UCSD-AML1 (cell line): ENCODE data around the gene THOC6.
A peak's percentile ranks its signal among the peaks of the same experiment; 100 is the strongest.

Source experiments
- DNase-seq: peaks from one replicate; lab custom pipeline; 2025; ENCODE audit not compliant: unreplicated experiment; lab: John Stamatoyannopoulos, UW

Gene THOC6

DNA sequence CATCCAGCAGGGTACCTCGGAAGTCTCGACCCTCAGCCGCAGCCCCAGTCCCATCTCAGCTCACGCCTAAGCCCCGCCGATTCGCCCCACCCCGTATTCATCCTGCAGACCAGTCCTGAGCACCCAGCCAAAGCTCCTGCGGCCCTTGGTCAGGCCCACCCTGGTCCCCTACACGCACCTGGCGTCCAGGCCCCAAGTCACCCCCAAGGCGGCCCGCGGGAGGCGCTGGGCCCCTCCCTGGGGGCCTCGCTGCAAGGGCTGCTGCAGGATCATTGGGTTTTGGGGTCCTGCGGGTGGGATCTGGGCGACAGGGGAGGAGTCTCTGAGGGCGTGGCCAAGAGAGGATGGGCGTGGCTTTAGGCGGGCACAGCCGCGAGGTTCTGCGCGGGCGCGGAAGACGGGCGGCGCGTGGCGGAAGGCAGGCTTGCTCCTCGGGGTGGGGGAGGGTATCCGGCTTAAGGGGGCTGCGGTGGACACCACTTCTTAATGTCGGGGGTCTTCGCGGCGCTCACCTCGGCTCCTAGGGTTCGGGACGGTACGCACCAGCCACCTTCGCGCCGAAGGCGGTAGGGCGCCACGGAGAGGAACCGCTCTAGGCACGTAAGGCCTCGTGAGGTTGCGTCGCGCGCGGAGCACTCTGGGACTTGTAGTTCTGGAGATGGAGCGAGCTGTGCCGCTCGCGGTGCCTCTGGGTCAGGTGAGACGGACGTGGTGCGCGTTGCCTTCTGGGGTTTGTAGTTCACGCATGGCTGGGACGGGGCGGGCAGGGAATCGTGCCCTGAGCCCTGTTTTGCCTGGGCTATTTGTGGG is at the start of gene THOC6, which contains the start of gene HCFC1R1:
Gene THOC6 (plus strand): TSS at position 367 of the 810 bp plus-strand sequence. CDS start 292 bp downstream, at position 659.
Gene HCFC1R1 (minus strand): TSS at position 274 of the 810 bp plus-strand sequence. CDS start 1 bp downstream, at position 273.
- peak; percentile 96 for DNase-seq

DNA sequence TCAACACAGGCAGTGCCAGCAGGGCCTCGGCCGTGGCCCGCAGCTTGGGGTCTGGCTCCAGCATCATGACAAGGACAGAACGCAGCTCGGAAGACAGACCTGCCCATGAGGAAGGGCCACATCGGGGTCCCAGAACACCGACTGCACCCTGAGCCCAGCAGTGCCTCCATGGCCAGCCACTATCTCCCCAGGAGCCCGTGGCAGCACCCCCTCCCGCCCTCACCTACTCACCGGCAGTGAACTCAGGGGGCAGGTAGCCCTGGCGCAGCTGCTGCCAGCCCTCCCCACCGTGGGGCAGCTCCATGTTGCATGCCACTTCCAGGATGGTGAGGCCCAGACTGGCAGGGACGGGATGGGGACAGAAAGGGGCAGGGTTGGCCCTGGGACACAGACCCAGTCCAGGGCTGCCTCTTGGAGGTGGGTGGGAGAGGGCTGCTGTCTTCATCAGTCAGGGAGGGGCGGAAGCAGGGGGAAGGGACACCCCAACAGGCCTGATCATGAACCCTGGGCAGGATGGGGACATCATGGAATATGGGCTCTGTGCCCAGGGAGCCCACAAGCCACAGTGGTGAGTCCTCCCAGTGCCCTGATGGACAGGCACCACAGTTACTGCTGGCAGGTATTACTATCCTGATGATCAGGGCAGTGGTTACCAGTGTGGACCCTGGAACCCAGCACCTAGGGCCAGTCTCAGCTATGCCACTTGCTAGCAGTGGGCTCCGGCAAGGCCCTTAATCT is 49.3 kb upstream of the THOC6 start:
- no peak for DNase-seq

DNA sequence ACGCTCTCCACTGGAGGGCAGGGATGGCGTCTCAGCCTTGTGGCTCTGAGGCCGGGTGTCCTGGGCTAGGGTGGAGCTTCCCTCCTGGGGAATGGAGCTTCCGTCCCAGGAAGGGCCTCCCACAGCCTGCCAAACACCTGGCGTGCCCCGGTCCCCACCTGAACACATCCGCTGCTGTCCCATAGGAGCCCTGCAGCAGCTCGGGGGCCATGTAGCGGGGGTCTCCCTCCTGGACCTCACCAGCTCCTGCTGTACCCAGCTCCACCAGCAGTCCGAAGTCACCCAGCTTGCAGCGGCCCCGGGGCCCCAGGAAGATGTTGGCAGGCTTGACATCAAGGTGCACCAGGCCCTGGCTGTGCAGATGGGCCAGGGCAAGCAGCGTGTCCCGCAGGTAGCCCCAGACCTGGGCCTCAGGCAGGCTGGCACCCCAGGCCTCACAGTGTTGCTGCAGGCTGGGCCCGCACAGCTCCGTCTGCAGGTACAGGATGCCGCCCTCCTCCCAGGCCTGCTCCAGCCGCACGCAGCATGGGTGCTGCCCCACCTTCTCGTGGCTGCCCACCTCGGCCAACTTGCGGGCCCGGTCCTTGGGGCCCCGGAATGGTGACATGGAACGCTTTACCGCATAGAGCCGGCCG is 48.6 kb upstream of the THOC6 start:
- DNase-seq: no peak

DNA sequence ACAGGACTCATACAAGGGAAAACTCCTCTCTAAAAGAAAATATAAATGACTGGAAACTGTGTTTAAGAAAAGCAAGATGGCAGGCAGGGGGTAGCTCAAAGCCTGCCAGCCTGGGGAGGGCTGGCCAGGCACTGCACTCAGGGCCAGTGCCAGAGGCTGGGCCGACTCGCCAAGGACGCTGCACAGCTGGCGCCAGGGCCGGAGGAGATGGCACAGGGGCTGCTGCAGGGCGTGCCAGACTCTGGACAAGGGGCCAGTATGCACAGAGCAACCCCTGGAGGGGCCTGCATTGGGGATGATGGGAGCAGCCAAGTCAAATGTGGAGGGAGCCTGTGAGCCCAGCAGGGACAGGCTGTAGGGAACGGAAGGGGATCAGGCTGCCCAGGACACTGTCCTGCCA is 47.6 kb upstream of the THOC6 start:
- DNase-seq: no peak

DNA sequence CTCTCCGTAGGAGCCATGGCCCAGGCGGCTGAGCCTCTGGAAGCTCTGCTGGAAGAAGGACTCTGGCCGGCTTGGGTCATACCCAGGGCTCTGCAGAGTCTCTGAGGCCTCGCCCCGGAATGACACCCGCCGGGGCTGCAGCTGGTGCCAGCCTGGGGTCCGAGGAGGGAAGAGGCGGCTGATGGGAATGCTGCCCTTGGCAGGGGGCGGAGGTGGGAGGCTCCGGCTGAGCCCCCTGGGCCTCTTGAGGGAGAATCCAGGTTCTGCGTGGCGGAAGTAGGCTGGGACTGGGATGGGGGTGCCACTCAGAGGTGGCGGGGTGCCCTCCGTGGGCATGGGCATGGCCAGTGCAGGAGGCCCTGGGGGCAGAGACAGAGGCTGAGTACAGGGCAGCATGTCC is 47.2 kb upstream of the THOC6 start:
- DNase-seq: no peak

DNA sequence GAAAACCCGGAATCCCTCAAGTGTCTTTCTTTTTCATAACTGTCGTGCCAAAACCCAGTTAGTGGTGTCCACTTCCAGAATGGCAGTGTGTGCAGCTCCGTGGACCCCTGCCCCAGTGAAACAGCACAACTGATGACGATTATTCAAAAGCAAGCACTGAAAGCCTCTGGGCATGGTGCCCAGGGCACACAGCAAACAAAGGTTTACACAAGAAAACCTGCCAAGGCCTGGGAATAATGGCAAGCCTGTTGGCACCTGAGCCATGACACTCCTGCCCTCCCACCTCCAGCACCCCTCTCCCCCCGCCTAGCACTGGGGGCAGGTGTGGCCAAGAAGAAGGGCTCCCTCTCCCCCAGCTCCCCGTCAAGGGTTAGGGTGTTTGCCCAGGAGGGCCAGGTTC is 46.4 kb upstream of the THOC6 start:
- DNase-seq: no peak

DNA sequence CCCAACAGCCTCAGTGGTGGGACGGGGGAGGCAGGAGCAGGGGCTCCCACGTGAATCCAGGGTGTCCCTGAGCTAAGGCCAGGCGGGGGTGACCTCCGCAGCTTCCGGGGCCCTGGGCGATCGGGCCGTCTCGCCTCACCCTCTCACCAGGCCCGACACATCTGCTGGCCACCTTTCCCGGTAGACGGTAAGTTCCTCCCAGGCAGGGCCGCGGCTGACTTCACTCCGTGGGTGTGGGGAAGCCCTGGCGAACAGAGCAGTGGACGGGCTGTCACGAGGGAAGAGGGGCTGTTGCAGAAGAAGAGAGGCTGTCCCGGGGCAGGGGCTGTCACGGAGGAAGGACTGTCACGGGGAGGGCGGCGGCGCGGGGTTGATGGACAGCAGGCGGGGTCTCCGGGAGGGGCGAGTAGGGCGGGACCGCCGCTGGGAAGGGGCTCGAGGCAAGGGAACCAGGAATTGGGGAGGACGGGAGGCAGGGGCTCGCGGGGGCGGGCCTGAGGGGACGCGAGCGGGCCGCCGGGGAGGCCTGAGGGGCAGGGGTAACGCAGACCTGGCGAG is 44.1 kb upstream of the THOC6 start:
- no peak for DNase-seq

DNA sequence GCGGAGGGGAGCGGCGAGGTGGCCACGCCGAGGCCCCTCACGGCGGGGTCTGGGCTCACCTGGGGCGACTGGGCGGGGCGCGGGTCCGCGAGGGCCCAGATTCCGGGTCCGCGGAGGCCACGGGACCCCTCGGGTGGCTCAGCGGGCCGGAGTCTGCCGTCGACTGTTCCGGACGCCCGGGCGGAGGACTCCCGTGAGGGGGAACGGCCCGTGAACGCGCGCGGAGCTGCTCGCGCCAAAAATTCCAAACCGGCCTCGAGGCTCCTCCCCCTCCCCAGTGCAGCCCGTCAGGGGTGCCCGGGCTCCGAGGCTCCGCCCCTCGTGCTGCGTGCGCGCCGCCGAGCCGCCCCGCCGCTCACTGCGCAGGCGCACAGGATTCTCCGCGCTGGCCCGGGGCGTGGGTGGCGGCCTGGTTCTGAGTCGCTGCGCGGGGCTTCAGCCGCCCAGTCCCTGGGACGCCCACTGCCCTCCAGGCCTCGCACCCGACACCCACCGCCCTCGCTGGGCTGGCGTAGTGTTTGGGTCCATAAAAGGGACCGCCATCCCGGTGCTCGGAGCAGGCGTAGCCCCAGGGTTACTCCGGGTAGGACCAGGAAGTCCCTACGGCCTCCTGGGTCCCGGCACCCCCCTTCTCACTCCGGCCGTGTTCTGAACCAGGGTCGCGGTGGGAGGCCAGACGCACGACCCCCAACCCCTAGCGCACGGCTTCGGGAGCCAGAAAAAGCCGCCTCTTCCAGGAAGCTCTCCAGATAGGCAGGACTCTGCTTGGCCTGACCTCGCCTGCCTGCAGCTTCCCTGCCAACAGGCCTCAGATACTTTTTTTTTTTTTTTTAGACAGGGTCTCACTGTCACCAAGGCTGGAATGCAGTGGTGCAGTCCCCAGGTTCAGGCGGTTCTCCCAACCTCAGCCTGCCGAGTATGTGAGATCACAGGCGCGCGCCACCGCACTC is 43.3 kb upstream of the THOC6 start, which contains the start of gene PKMYT1:
Gene PKMYT1 (minus strand): TSS at position 220 of the 950 bp plus-strand sequence. CDS start 789 bp downstream, outside the sequence.
- peak; percentile 93 for DNase-seq

DNA sequence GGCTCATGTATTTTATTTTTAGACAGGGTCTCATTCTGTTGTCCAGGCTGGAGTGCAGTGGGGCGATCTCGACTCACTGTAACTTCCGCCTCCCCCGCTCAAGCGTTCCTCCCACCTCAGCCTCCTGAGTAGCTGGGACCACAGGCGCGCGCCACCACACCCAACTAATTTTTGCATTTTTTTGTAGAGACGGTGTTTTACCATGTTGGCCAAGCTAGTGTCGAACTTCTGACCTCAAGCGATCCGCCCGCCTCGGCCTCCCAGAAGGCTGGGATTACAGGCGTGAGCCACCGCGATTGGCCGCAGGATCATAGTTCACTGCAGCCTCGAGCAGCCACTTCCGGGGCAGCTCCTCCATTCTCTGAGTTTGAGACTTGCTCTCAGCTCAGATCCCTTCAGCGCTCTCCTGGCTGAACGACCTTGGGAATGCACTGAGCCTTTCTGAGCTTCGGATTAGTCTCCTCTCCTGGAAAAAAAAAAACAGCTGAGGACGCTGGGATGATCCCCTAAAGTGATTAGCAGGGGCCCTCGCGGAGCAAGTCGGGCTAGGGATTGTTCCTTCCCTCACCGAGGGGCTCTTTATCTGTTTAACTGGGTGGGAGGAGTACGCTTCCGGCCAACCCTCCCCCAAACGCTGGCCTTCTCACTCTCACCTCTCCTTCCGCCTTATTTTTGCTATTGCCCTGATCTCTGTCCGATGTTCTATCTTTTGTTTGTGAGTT is 42.5 kb upstream of the THOC6 start:
- DNase-seq: no peak

DNA sequence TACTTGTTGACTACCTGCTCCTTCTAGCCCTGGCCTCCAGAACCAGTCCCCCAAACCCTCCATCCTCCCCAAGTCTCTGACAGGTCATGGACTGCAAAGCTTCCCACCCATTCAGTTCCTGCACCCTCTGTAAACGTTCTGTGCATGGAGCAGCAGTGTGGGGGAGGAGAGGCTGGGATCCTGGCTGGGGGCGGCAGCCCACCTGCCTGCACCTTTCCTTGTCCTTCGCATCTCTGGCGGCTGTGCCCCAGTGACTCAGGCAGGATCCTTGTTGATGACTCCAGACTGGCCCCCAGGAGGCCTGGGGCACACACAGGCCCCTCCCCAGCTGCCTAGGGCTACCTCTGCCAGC is 42.0 kb upstream of the THOC6 start:
- no peak for DNase-seq

DNA sequence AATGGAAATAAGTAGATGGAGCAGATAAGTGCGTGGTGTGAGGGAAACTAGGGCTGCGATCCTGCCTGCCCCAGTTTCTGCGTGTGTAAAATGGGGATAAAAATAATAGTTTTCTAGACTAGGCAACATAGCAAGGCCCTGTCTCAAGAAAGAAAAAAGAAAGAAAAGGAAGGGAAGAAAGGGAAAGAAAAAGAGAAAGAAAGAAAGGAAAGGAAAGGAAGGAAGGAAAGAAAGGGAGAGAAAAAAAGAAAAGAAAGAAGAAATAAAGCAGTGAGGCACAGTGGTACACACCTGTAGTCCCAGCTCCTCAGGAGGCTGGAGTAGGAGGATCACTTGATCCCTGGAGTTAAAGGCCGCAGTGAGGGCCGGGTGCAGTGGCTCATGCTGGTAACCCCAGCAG is 41.4 kb upstream of the THOC6 start:
- DNase-seq: no peak

DNA sequence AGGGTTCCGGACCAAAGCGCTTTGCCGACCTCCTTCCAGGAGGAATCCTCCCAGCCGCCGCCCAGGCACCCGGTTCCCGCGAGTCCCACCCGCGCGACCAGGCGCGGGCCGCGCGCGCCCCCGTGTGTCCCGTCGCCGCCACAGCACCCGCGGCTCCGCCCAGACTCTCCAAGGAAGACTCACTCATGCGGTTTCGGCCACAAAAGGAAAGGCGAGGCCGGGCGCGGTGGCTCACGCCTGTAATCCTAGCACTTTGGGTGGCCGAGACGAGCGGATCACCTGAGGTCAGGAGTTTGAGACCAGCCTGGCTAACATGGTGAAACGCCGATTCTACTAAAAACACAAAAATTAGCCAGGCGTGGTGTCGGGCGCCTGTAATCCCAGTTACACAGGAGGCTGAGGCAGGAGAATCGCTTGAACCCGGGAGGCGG is 40.1 kb upstream of the THOC6 start:
- DNase-seq: peak; percentile 83

DNA sequence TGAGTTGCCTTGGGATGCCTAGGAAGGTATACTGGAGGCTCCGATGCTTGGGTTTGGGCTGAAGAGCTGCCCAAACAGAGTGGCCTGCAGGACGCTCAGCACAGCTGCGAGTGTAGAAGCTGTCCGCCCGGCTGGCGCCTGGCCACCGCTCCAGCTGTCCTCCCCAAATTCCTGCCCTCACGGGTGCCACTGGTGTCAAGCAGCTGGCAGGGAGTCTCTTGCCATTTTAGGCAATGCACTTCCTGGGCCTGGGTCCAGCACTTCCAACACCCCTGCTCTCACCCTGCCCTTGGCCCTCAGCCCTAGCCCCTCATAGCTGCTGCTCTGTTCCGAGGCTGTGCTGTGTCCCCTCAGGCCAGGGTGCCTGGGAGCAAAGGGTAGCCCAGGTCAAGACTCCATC is 38.4 kb upstream of the THOC6 start:
- DNase-seq: no peak

DNA sequence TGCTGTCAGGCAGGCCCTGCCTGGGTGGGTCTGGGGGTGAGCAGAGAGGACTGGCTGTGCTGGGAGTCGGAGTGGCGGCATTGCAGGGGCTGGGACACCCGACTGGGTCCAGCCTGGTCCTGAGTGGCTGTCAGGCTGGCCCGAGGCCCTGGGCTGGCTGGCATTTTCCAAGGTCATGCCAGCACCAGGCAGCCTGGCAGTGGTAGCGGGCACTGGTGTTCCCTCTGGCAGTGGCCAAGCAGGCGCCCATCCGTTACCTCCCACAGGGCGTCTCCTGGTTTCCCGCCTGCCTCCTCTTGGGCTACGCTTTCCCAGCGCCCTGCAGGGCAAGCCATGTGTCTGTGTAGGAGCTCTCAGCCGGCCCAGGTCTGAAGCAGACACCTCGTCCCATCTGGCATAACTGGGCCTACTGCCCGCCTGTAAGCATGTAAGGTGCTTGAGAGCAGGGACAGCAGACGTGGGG is 37.9 kb upstream of the THOC6 start:
- no peak for DNase-seq

DNA sequence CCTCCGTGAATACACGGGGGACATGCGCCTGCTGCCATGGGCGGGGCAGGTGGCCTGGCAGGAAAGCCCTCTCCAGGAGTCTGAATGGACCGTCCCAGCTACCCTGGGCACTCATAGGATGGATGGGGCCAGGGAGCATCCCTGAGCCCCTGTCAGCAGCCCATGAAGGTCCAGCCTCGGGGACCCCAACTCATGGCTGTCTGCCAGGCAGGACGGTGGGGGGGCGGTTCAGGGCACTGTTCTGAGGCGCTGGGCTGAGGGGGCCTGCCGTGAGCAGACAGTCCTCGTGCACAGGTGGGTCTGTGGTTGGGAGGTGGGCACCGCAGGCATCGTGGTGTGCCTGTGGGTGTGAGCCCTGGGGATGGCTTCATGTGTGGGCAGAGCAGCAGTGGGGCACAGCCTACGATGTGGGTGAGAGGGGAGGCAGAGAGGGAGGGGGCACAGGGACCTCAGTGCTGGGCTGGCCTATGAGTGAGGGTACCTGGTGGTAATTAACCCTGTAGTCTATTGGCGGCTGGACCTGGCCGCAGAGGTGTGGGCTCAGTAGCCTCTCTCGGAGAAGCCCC is 37.1 kb upstream of the THOC6 start:
- no peak for DNase-seq

DNA sequence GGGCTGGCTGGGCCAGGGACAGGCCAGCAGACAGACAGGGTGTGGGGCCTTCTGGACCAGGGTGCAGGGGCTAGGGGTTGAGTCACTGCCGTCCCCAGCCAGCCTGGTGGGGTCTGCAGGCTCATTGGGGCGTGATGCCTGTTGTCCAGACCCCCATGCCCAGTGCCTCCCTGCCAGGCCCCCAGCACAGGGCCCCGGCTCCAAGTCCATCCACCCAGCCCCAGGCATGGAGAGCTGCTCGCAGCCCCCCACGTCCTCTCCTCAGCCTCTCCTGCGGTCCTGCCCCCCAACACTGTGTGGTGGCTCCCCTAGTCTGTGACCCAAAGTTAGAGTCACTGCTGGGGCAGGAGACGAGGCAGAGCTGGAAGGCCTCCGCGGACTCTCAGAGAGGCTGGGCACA is 36.5 kb upstream of the THOC6 start:
- DNase-seq: no peak

DNA sequence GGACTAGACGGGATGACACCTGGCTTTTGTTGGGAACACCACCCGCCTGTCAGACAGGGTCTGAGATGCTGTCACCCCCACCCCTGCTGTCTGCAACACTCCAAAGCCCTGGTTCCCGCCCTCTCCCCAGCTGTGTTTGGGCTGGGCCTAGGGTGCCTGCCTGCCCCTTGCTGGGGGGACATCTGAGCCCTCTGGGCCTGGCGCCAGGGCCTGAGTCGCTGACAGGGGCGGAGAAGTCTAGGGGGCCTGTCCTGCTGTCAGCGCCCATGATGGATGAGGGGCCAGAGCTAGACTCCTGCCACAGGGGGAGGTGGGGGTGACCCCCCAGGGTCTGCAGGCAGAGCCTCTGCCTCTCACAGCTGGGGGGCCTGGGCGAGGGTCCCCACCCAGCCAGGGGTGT is 36.0 kb upstream of the THOC6 start:
- no peak for DNase-seq

DNA sequence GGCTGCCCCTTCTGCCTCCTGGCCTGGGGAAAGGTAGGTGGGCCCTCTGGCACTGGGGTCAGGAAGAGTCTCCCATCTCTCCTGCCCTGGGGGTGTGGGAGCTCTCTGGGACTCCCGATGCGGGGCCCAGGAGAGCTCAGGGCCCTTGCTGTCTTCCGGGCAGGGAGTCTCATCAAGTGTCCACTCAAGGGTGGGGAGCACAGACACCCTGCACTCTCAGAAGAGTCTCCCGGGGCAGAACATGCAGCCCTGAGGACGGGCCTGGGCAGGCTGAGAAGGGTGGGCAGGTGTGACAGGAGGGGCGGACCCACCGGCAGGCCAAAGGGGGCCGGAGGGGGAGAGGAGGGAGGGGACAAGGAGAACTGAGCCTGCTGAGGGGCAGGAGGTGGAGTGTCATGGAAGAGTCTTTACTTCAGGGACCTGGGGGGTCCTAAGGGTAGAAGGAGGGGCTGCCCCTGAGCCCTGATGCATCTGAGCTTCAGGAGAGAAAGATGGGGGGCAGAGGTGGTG is 35.2 kb upstream of the THOC6 start:
- no peak for DNase-seq

DNA sequence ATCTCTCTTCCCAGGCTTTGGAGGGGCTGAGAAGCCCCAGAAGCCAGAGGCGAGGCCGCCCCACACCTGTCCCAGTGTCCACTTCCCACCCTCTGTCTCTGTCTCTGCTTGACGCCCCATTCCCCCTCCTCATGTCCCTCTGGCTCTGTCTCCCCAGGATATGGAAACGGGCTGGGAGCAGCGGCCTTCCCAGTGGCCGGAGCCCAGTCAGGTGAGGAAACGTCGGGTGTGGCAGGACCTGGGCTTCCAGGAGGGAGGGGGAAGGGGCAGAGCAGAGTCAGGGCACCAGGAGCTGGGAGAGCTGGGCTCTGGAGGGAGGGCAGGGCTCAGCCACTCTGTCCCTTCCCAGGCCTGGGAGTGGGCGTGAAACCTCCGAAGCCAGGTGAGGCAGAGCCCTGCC is 32.9 kb upstream of the THOC6 start:
- DNase-seq: no peak
